ENCODE data around the gene TSNAXIP1. TPM values are rescaled to one million over a fixed set of nuclear protein-coding genes. Genes with fewer than 3 reads are reported as not detected.
A peak's percentile ranks its signal among the peaks of the same experiment; 100 is the strongest.

The TSNAXIP1 gene
- total RNA-seq, 4 donors from 2014 or later = 0.55 TPM; not detected in 3

DNA sequence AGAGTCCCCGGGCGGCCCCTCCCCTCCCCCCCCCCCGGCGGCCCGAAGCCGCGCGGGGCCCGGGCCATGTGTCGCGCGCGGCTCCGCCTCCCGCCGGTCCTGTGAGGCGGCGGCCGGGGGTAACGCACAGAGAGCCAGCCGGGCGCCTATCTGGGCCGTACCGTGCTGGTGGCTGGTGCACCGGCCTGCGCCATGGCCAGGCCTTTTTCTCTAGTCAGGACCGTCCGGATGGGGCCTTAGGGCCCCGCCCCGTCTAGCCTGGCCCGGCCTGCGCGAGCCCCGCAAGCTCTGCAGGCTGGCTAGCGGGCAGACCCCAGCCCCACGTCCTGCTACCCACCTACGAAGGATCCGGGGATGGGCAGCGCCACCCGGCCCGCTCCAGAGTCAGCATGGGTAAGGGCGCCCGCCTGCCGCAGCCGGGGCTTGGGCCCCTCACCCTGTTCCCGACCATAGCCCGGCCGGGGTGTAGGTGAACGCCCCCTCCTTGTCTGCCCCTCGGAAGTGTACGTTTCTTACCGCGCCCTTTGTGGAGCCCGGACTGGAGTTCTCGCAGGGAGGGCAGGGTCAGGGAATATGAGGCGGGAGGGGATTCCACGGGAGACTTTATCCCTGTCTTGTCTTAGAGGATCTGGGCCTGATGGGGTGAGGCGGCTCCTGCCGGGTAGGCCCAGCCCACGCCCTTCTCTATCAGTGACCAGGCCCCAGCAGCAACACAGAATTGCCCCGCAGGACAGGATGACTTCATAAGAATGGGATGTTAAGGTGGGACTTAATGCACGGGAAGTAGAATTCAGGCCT lies 40.6 kb downstream of the TSNAXIP1 start, which contains the start of gene CENPT:
CENPT (minus strand) TSS at position 630 of the 798 bp plus-strand sequence. CDS start 13,834 bp downstream, outside the sequence.
- DNase-seq = peak; percentile 66
- 0% methylated on average over 25 of the region's 62 CpGs; no CpG with 5 or more reads in 1 of the 2 donors for WGBS, 2 donors (ENCODE audit: low coverage in 1 of 2)
- intact Hi-C loops (cut with DNase I; ENCODE audit: low total_unique reads) = no loop called here

DNA sequence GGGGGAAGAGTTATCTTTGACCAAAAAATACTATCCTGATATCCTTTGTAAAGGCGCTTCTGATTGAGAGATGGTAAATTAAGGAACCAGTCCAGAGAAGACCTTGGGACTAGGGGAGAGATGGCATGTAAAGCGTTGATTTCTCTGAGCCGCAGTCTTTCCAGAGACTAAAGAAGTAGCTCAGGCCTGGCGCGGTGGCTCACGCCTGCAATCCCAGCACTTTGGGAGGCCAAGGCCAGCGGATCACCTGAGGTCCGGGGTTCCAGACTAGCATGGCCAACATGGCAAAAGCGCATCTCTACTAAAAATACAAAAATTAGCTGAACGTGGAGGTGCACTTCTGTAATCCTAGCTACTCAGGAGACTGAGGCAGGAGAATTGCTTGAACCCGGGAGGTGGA lies 41.4 kb downstream of the TSNAXIP1 start:
- no peaks in the 10 kb centered on the region for H3K36me3 ChIP-seq
- intact Hi-C loops (cut with DNase I; ENCODE audit: low total_unique reads) (no loop called here), in situ Hi-C loops (cut with MboI; ENCODE audit: low pct_ligation_motif_present in 1 of 4, low pct_unique_long_range_greater_than_20kb in 1 of 4, low sequenced_read_pairs in 3 of 4) (no loop called here)
- peak overlapping the region in 3 of 4 donors; percentile 90 to 99 (median 98) for H3K4me3 ChIP-seq
- peaks cover 40 to 49% (median 47%) of the 10 kb centered on the region in 4 donors for H3K4me1 ChIP-seq
- WGBS, 2 donors (ENCODE audit: low coverage in 1 of 2) = 94% methylated on average over 11 of the region's 11 CpGs; no CpG with 5 or more reads in 1 of the 2 donors
- H3K9me3 ChIP-seq = no peaks in the 10 kb centered on the region
- peak overlapping the region; percentile 94 to 98 (median 96) for H3K27ac ChIP-seq
- no peak for TF ChIP-seq POLR2A (IDR thresholded peaks at IDR 0.05)
- TF ChIP-seq POLR2AphosphoS5 (IDR thresholded peaks at IDR 0.05) = no peak
- TF ChIP-seq EP300 (IDR thresholded peaks at IDR 0.05; ENCODE audit: low read depth) = no peak
- TF ChIP-seq, protein P1, sequence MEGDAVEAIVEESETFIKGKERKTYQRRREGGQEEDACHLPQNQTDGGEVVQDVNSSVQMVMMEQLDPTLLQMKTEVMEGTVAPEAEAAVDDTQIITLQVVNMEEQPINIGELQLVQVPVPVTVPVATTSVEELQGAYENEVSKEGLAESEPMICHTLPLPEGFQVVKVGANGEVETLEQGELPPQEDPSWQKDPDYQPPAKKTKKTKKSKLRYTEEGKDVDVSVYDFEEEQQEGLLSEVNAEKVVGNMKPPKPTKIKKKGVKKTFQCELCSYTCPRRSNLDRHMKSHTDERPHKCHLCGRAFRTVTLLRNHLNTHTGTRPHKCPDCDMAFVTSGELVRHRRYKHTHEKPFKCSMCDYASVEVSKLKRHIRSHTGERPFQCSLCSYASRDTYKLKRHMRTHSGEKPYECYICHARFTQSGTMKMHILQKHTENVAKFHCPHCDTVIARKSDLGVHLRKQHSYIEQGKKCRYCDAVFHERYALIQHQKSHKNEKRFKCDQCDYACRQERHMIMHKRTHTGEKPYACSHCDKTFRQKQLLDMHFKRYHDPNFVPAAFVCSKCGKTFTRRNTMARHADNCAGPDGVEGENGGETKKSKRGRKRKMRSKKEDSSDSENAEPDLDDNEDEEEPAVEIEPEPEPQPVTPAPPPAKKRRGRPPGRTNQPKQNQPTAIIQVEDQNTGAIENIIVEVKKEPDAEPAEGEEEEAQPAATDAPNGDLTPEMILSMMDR (IDR thresholded peaks at IDR 0.05) = no peak
- no peaks in the 10 kb centered on the region for H3K27me3 ChIP-seq
- DNase-seq = no peak

More for the DNA sequence above, 40.6 kb downstream of the TSNAXIP1 start, which contains the start of gene CENPT:
- no peaks in the 10 kb centered on the region for H3K36me3 ChIP-seq
- TF ChIP-seq EP300 (IDR thresholded peaks at IDR 0.05; ENCODE audit: low read depth) (no peak), POLR2AphosphoS5 (IDR thresholded peaks at IDR 0.05) (peak in 2 of 3 donors; percentile 25 to 29), POLR2A (IDR thresholded peaks at IDR 0.05) (peak; percentile 52)
- TF ChIP-seq, protein P1 (IDR thresholded peaks at IDR 0.05) = no peak
- H3K9me3 ChIP-seq = no peaks in the 10 kb centered on the region
- H3K4me3 ChIP-seq = peak within 1 kb of the TSS; percentile 71 to 99 (median 94)
- H3K4me1 ChIP-seq = peaks cover 40 to 52% (median 48%) of the 10 kb centered on the region in 4 donors
- in situ Hi-C loops (cut with MboI; ENCODE audit: low pct_ligation_motif_present in 1 of 4, low pct_unique_long_range_greater_than_20kb in 1 of 4, low sequenced_read_pairs in 3 of 4) = no loop called here
- H3K27ac ChIP-seq = peak within 1 kb of the TSS; percentile 94 to 98 (median 96)
- H3K27me3 ChIP-seq = no peaks in the 10 kb centered on the region

DNA sequence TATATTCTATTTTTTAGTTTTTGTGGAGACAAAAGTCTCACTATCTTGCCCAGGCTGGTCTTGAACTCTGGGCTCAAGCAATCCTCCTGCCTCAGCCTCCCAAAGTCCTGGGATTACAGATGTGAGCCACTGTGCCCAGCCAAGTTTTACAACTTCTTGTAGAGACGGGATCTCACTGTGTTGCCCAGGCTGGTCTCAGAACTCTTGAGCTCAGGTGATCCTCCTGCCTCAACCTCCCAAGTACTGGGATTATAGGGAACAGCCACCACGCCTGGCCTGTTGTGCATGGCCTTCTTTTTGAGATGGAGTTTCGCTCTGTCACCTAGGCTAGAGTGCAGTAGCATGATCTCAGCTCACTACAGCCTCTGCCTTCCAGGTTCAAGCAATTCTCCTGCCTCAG lies 47.0 kb downstream of the TSNAXIP1 start:
- in situ Hi-C loops (cut with MboI; ENCODE audit: low pct_ligation_motif_present in 1 of 4, low pct_unique_long_range_greater_than_20kb in 1 of 4, low sequenced_read_pairs in 3 of 4) = no loop called here
- DNase-seq = no peak
- intact Hi-C loops (cut with DNase I; ENCODE audit: low total_unique reads) = no loop called here
- Histone ChIP-seq H3K27me3 (no peaks in the 10 kb centered on the region), H3K9me3 (no peaks in the 10 kb centered on the region), H3K4me1 (peaks cover 9 to 30% (median 28%) of the 10 kb centered on the region in 4 donors), H3K4me3 (no peak overlapping the region), H3K27ac (no peak overlapping the region), H3K36me3 (no peaks in the 10 kb centered on the region)
- TF ChIP-seq, protein P1 (IDR thresholded peaks at IDR 0.05) = no peak
- TF ChIP-seq POLR2AphosphoS5 (IDR thresholded peaks at IDR 0.05) (no peak), POLR2A (IDR thresholded peaks at IDR 0.05) (no peak), EP300 (IDR thresholded peaks at IDR 0.05; ENCODE audit: low read depth) (no peak)
- 95% methylated on average over 3 of the region's 3 CpGs; no CpG with 5 or more reads in 1 of the 2 donors for WGBS, 2 donors (ENCODE audit: low coverage in 1 of 2)

DNA sequence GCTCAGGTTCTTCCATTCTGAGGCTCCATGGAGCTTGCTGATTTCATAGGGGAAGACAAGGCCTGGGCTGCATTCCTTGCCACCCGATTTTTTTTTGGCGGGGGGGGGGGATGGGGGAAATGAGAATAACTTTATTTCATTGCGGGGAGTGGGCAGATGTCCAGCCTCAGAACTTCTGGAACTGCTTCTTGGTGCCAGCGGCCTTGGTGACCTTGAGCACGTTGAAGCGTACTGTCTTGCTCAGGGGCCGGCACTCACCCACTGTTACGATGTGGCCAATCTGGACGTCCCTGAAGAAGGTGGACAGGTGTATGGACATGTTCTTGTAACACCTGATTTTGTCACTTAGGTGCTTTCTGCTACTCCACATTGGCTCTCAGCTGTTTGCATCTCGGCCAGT lies 49.1 kb downstream of the TSNAXIP1 start:
- in situ Hi-C loops (cut with MboI; ENCODE audit: low pct_ligation_motif_present in 1 of 4, low pct_unique_long_range_greater_than_20kb in 1 of 4, low sequenced_read_pairs in 3 of 4) (no loop called here), intact Hi-C loops (cut with DNase I; ENCODE audit: low total_unique reads) (no loop called here)
- no peaks in the 10 kb centered on the region for H3K27me3 ChIP-seq
- no peak for TF ChIP-seq POLR2AphosphoS5 (IDR thresholded peaks at IDR 0.05)
- TF ChIP-seq POLR2A (IDR thresholded peaks at IDR 0.05) = no peak
- TF ChIP-seq, protein P1 (IDR thresholded peaks at IDR 0.05) = no peak
- no peak for TF ChIP-seq EP300 (IDR thresholded peaks at IDR 0.05; ENCODE audit: low read depth)
- H3K27ac ChIP-seq = no peak overlapping the region
- H3K36me3 ChIP-seq = no peaks in the 10 kb centered on the region
- no peak for DNase-seq
- H3K9me3 ChIP-seq = no peaks in the 10 kb centered on the region
- H3K4me1 ChIP-seq = peaks cover 9 to 35% (median 28%) of the 10 kb centered on the region in 4 donors
- no peak overlapping the region for H3K4me3 ChIP-seq
- WGBS, 2 donors (ENCODE audit: low coverage in 1 of 2) = 62 to 89% methylated on average over 2 to 9 of the region's 10 CpGs
